Activated T-cell treated with anti-CD3 and anti-CD28 coated beads for 4 hours (primary cell): ENCODE results near the gene APOD.
"Not testable (repeated sequence)": the region's sequence is repeated elsewhere in the genome, so short reads cannot be mapped to it uniquely, and the experiment has no call there.

Source experiments
- DNase-seq: peaks from one replicate; pipeline ENCODE4 v3.0.0-alpha.2; 2020

Gene APOD

GRCh38 chr3:195617784-195618659 is 34.3 kb upstream of the APOD start:
- DNase-seq = not testable (repeated sequence)

GRCh38 chr3:195617134-195617533 is 33.4 kb upstream of the APOD start:
- not testable (repeated sequence) for DNase-seq

- DNase-seq = no peak
Observed at GRCh38 chr3:195616681-195617080, 32.9 kb upstream of the APOD start.

- DNase-seq = not testable (repeated sequence)
Observed at GRCh38 chr3:195615952-195616537, 32.3 kb upstream of the APOD start.

GRCh38 chr3:195614672-195615504 is 31.1 kb upstream of the APOD start:
- not testable (repeated sequence) for DNase-seq

GRCh38 chr3:195613468-195614069 is 29.8 kb upstream of the APOD start:
- no peak for DNase-seq

GRCh38 chr3:195612075-195612800 is 28.5 kb upstream of the APOD start:
- no peak for DNase-seq

GRCh38 chr3:195609229-195609628 is 25.5 kb upstream of the APOD start:
- DNase-seq = no peak

GRCh38 chr3:195601785-195602184 is 18.0 kb upstream of the APOD start:
- not testable (repeated sequence) for DNase-seq

GRCh38 chr3:195601382-195601781 is 17.6 kb upstream of the APOD start:
- DNase-seq = no peak

GRCh38 chr3:195599926-195600325 is 16.2 kb upstream of the APOD start:
- not testable (repeated sequence) for DNase-seq

- DNase-seq = not testable (repeated sequence)
Observed at GRCh38 chr3:195599516-195599915, 15.8 kb upstream of the APOD start.

- DNase-seq = no peak
Observed at GRCh38 chr3:195597848-195598247, 14.1 kb upstream of the APOD start.

- no peak for DNase-seq
Observed at GRCh38 chr3:195597229-195597628, 13.5 kb upstream of the APOD start.

- DNase-seq = no peak
Observed at GRCh38 chr3:195596765-195597171, 13.0 kb upstream of the APOD start.

GRCh38 chr3:195595785-195596531 is 12.2 kb upstream of the APOD start:
- no peak for DNase-seq

GRCh38 chr3:195591852-195592251 is 8.1 kb upstream of the APOD start:
- no peak for DNase-seq

GRCh38 chr3:195591220-195591619 is 7.5 kb upstream of the APOD start:
- DNase-seq = no peak

- DNase-seq = not testable (repeated sequence)
Observed at GRCh38 chr3:195590381-195590780, 6.6 kb upstream of the APOD start.

- DNase-seq = not testable (repeated sequence)
Observed at GRCh38 chr3:195589796-195590195, 6.1 kb upstream of the APOD start.

- no peak for DNase-seq
Observed at GRCh38 chr3:195587824-195588223, 4.1 kb upstream of the APOD start.

GRCh38 chr3:195587406-195587805 is 3.7 kb upstream of the APOD start:
- no peak for DNase-seq
